GM19240 (cell line): Measurements from ENCODE around the gene CDK9.
"Not testable (repeated sequence)": the region's sequence is repeated elsewhere in the genome, so short reads cannot be mapped to it uniquely, and the experiment has no call there.

ENCODE experiments used
- DNase-seq: peaks from one replicate; pipeline ENCODE4 v3.0.0; 2011; ENCODE audit warnings: low spot score; ENCODE audit not compliant: insufficient read length

CDK9 gene

GRCh38 chr9:127779136-127779981, 6.5 kb upstream of the CDK9 start:
- DNase-seq = no peak

GRCh38 chr9:127780126-127780885, 5.5 kb upstream of the CDK9 start:
- DNase-seq = no peak

- DNase-seq = not testable (repeated sequence)
These were observed 4.9 kb upstream of the CDK9 start for GRCh38 chr9:127780909-127781308.

- DNase-seq = no peak
These were observed 4.0 kb upstream of the CDK9 start for GRCh38 chr9:127781806-127782205.

GRCh38 chr9:127783111-127784008, 2.5 kb upstream of the CDK9 start:
- DNase-seq = peak; percentile 47

GRCh38 chr9:127785023-127785932, 556 bp upstream of the CDK9 start:
- DNase-seq = peak; percentile 70

GRCh38 chr9:127786773-127787104, 905 bp downstream of the CDK9 start:
- DNase-seq = no peak

- no peak for DNase-seq
These were observed 2.6 kb downstream of the CDK9 start for GRCh38 chr9:127788337-127789011.

- DNase-seq = no peak
These were observed 3.3 kb downstream of the CDK9 start for GRCh38 chr9:127789179-127789578.

- no peak for DNase-seq
These were observed 4.4 kb downstream of the CDK9 start for GRCh38 chr9:127790094-127790855.

GRCh38 chr9:127791085-127791484, 5.3 kb downstream of the CDK9 start:
- no peak for DNase-seq

- DNase-seq = no peak
These were observed 6.7 kb downstream of the CDK9 start for GRCh38 chr9:127792417-127793031.

- no peak for DNase-seq
These were observed 7.4 kb downstream of the CDK9 start for GRCh38 chr9:127793093-127793708.

- no peak for DNase-seq
These were observed 8.4 kb downstream of the CDK9 start for GRCh38 chr9:127794001-127794791.

GRCh38 chr9:127796225-127796813, 10.5 kb downstream of the CDK9 start:
- DNase-seq = no peak

GRCh38 chr9:127796852-127797370, 11.1 kb downstream of the CDK9 start:
- no peak for DNase-seq

GRCh38 chr9:127801955-127802575, 16.2 kb downstream of the CDK9 start:
- DNase-seq = no peak
